ENCODE data around the gene NID1.

DNA sequence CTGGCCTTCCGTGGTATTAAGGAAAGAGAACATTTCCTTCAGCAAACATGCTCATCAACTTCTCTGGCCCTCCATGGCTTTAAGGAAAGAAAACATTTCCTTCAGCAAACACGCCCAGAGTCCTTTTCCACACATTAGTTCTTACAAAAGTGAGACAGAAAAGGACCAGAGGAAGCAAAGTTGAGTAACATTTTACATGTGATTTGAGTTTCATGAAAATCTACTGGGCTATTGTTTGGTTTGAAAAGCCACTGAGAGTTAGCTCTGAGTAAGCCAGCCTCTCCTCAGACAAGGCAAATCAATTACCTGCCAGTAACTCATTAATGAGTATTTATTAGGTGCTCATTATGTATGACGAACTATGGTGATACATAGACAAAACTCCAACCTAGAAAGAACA is 78.0 kb downstream of the NID1 start:
- TF ChIP-seq, protein P1, sequence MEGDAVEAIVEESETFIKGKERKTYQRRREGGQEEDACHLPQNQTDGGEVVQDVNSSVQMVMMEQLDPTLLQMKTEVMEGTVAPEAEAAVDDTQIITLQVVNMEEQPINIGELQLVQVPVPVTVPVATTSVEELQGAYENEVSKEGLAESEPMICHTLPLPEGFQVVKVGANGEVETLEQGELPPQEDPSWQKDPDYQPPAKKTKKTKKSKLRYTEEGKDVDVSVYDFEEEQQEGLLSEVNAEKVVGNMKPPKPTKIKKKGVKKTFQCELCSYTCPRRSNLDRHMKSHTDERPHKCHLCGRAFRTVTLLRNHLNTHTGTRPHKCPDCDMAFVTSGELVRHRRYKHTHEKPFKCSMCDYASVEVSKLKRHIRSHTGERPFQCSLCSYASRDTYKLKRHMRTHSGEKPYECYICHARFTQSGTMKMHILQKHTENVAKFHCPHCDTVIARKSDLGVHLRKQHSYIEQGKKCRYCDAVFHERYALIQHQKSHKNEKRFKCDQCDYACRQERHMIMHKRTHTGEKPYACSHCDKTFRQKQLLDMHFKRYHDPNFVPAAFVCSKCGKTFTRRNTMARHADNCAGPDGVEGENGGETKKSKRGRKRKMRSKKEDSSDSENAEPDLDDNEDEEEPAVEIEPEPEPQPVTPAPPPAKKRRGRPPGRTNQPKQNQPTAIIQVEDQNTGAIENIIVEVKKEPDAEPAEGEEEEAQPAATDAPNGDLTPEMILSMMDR (IDR thresholded peaks at IDR 0.05) = no peak
- TF ChIP-seq POLR2A (IDR thresholded peaks at IDR 0.05) (no peak), POLR2AphosphoS5 (IDR thresholded peaks at IDR 0.05) (no peak)

Data from upper lobe of left lung (tissue), 4 donors.